HepG2 (cell line): ENCODE data around the gene HECTD4. TPM values are rescaled to one million over a fixed set of nuclear protein-coding genes. Genes with fewer than 3 reads are reported as not detected.

Experiments used
- ATAC-seq: fragments of 200-7000 bp; cut with Tn5 transposase; 3 replicates; pipeline ENCODE4 v1.9.1; 2020; ENCODE audit warnings: mild to moderate bottlenecking, moderate library complexity
- BruUV-seq: library from RNA; stranded (reverse); fragments of 400-500 nt; replicated peaks from 2 replicates; lab custom pipeline; 2021; lab: Mats Ljungman, UMichigan
- CTCF ChIA-PET: fragments of 300-600 bp; formaldehyde crosslinking; extraction: SDS; loops from one replicate; lab custom pipeline; 2021; ENCODE audit warnings: low total read pairs, inconsistent platforms, low intra/inter-chr PET ratio; lab: Yijun Ruan, JAX
- POLR2A ChIA-PET: fragments of 350-600 bp; sonication (Branson Sonifier 250); formaldehyde crosslinking; loops from one replicate; lab custom pipeline; 2020; ENCODE audit warnings: antibody characterized with exemption, inconsistent platforms; lab: Yijun Ruan, JAX
- DNase-seq: peaks from one replicate; pipeline ENCODE4 v3.0.0-alpha.2; 2015; ENCODE audit warnings: low spot score
- FAIRE-seq: peaks from 3 replicates; lab custom pipeline; 2011; peaks lifted over from hg19 to GRCh38; lab: Jason Lieb, UNC
- H2AFZ ChIP-seq: one replicate; pipeline ENCODE4 v1.6.1; 2011; ENCODE audit warnings: low read length, inconsistent platforms
- H3K27ac ChIP-seq: fragments of 300-600 bp; 3 replicates; pipeline ENCODE4 v1.8.0; 2011; ENCODE audit warnings: mixed run types, mild to moderate bottlenecking, mixed read lengths, low read length, inconsistent platforms; ENCODE audit not compliant: insufficient read depth; ENCODE audit errors: extremely low read length
- H3K27me3 ChIP-seq, 2 experiments: fragments of 200-600 bp in 1 of 2; 2 replicates in 1 of 2; 3 replicates in 1 of 2; pipeline versions ENCODE4 v1.6.0 to v1.8.0; 2011; ENCODE audit warnings: low read length in 2 of 2, mild to moderate bottlenecking in 2 of 2, moderate library complexity in 2 of 2, inconsistent platforms in 1 of 2; ENCODE audit not compliant: insufficient read depth in 2 of 2, control insufficient read depth in 1 of 2
- H3K36me3 ChIP-seq, 2 experiments: fragments of 200-600 bp in 1 of 2; replicated peaks in 1 of 2; 2 replicates in 1 of 2; 3 replicates in 1 of 2; pipeline versions ENCODE4 v1.5.1 to v1.8.0; 2011; ENCODE audit warnings: low read length in 2 of 2, inconsistent platforms in 1 of 2; ENCODE audit not compliant: insufficient read depth in 2 of 2, control insufficient read depth in 1 of 2
- H3K4me1 ChIP-seq: 2 replicates; pipeline ENCODE4 v1.5.1; 2012; ENCODE audit warnings: low read length, inconsistent platforms; ENCODE audit not compliant: insufficient read depth
- H3K4me2 ChIP-seq: 2 replicates; pipeline ENCODE4 v1.6.0; 2011; ENCODE audit warnings: low read depth, low read length, inconsistent platforms
- H3K4me3 ChIP-seq, 3 experiments: fragments of 200-600 bp in 1 of 3; sonication (generic), shearing (Covaris generic) in 1 of 3; replicated peaks in 1 of 3; 2 replicates each; pipeline ENCODE4 v1.5.1; 2011 to 2016; ENCODE audit warnings: low read length in 3 of 3, inconsistent platforms in 2 of 3, low read depth in 2 of 3, mild to moderate bottlenecking in 2 of 3, control low read depth in 1 of 3, mixed read lengths in 1 of 3; ENCODE audit not compliant: insufficient read depth in 1 of 3
- H3K79me2 ChIP-seq: one replicate; pipeline ENCODE4 v1.6.1; 2011; ENCODE audit warnings: low read length, inconsistent platforms; ENCODE audit not compliant: insufficient read depth
- H3K9ac ChIP-seq: 2 replicates; pipeline ENCODE4 v1.6.0; 2011; ENCODE audit warnings: mild to moderate bottlenecking, low read depth, low read length, inconsistent platforms; ENCODE audit not compliant: insufficient read depth
- H3K9me3 ChIP-seq: 2 replicates; pipeline ENCODE4 v1.5.1; 2012; ENCODE audit warnings: mild to moderate bottlenecking, low read length
- H4K20me1 ChIP-seq: 2 replicates; pipeline ENCODE4 v1.6.0; 2011; ENCODE audit warnings: inconsistent platforms, mild to moderate bottlenecking, low read length, moderate library complexity; ENCODE audit not compliant: insufficient read depth
- BRCA1 ChIP-seq: sonication (generic); formaldehyde crosslinking; IDR thresholded peaks from 2 replicates; pipeline ENCODE4 v1.4.0; 2020; ENCODE audit warnings: missing genetic modification reagents
- GTF2F1 ChIP-seq: fragments of 150-350 bp; IDR thresholded peaks from 2 replicates; pipeline ENCODE4 v1.6.1; 2014; ENCODE audit warnings: low read length
- MLLT10 ChIP-seq: sonication (generic); formaldehyde crosslinking; IDR thresholded peaks from 2 replicates; pipeline ENCODE4 v1.4.0; 2020; ENCODE audit warnings: missing genetic modification reagents
- NKX3-1 ChIP-seq: sonication (generic); formaldehyde crosslinking; IDR thresholded peaks from 2 replicates; pipeline ENCODE4 v1.5.0; 2020; ENCODE audit warnings: missing genetic modification reagents
- TRIM24 ChIP-seq: sonication (generic); formaldehyde crosslinking; IDR thresholded peaks from 2 replicates; pipeline ENCODE4 v1.8.0; 2022; ENCODE audit warnings: mild to moderate bottlenecking, missing genetic modification reagents
- ZNF24 ChIP-seq: fragments of 450-650 bp; IDR thresholded peaks from 2 replicates; pipeline ENCODE4 v1.6.1; 2017; ENCODE audit warnings: antibody characterized with exemption, mild to moderate bottlenecking
- WGBS: methylation state at CpG from one replicate; pipeline ENCODE4 v1.1.6; 2017; ENCODE audit warnings: low lambda C conversion rate; 5-methylcytosine and 5-hydroxymethylcytosine counted together
- in situ Hi-C: cut with HindIII; loops from 2 replicates; pipeline ENCODE4 v1.10.0; 2017; ENCODE audit warnings: low pct_unique_long_range_greater_than_20kb; ENCODE audit not compliant: extremely low pct_ligation_motif_present
- intact Hi-C: fragments of 100-400 bp; cut with micrococcal nuclease; formaldehyde crosslinking; loops from one replicate; pipeline ENCODE4 v1.10.0; 2022; ENCODE audit not compliant: unreplicated experiment
- polyA plus RNA-seq, 8 experiments: library from polyadenylated mRNA; depleted of rRNA in 3 of 8; stranded (reverse) in 7 of 8; unstranded in 1 of 8; fragments of >200 nt; fragmentation: Illumina TruSeq in 4 of 8; extraction: Trizol in 4 of 8; gene quantifications; 2 replicates each; pipeline versions ENCODE4 v1.2.1 to v1.2.3, GENCODE V29; 2011 to 2016; ENCODE audit warnings: low read depth in 4 of 8, missing spikeins in 1 of 8, mixed read lengths in 1 of 8; ENCODE audit not compliant: insufficient read depth in 1 of 8
- total RNA-seq, 5 experiments: library from RNA; depleted of rRNA; stranded (reverse); fragments of >200 nt; fragmentation: Illumina TruSeq; extraction: Trizol; gene quantifications; 2 replicates each; pipeline ENCODE4 v1.2.3, GENCODE V29; 2016; ENCODE audit warnings: low read depth in 1 of 5
- TF ChIP-seq, protein P1 (sequence below): sonication (generic); formaldehyde crosslinking; IDR thresholded peaks from 2 replicates; pipeline ENCODE4 v1.8.0; 2022; ENCODE audit warnings: mild to moderate bottlenecking, missing genetic modification reagents, moderate library complexity
- TF ChIP-seq, protein P2 (sequence below): sonication (generic); formaldehyde crosslinking; IDR thresholded peaks from 2 replicates; pipeline ENCODE4 v1.8.0; 2022; ENCODE audit warnings: missing genetic modification reagents, low read depth, mild to moderate bottlenecking, borderline replicate concordance
- TF ChIP-seq, protein P3 (sequence below): sonication (generic); formaldehyde crosslinking; IDR thresholded peaks from 2 replicates; pipeline ENCODE4 v1.8.0; 2022; ENCODE audit warnings: missing genetic modification reagents, mild to moderate bottlenecking, moderate library complexity, borderline replicate concordance
- TF ChIP-seq, protein P4 (sequence below): sonication (generic); formaldehyde crosslinking; IDR thresholded peaks from 2 replicates; pipeline ENCODE4 v1.5.1; 2020; ENCODE audit warnings: missing genetic modification reagents, mild to moderate bottlenecking, borderline replicate concordance

Gene HECTD4
- total and polyA plus RNA-seq, 2 of the 13 experiments (the other 11 are each of a cell fraction or from before 2014, with no cell fraction given): 9.0 to 11.4 TPM

DNA sequence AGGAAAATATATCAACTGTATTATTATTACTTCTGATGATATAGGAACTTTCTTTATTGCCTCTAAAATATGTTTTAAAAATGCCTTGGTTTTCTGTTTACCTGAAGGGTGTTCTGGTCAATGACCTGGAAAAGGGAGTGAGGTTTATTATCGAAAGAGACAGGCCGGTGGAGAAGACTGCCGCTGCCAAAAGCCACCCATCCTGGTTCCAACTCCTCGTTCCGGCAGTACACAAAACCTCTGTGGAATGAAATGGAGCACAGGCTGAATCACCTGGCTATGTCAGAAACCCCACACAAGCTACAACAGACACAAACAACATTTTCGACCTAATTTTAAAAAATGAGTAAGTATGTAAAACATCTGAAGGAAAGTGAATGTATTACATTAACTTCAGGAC is 73.6 kb downstream of the HECTD4 start:
- Histone ChIP-seq H3K27ac (no peak overlapping the region), H3K9me3 (no peaks in the 10 kb centered on the region), H3K36me3 (peaks cover 3 to 25% of the 10 kb centered on the region in 2 experiments; a peak in 4 of 5 replicates), H3K27me3 (no peaks in the 10 kb centered on the region), H2AFZ (no peak overlapping the region), H3K4me3 (no peak overlapping the region), H3K4me2 (no peak overlapping the region), H3K79me2 (no peaks in the 10 kb centered on the region), H3K4me1 (peaks cover 16% of the 10 kb centered on the region), H4K20me1 (no peaks in the 10 kb centered on the region), H3K9ac (no peak overlapping the region)
- ATAC-seq: no peak
- BruUV-seq: no TSS peak
- in situ Hi-C loops (no loop called here), intact Hi-C loops (no loop called here)
- no peak for DNase-seq
- WGBS: 88% methylated on average over 6 of the region's 6 CpGs
- POLR2A ChIA-PET: no interaction called here
- no peak for FAIRE-seq
- CTCF ChIA-PET: no interaction called here
- TF ChIP-seq BRCA1 (CRISPR knock-in tag) (no peak), MLLT10 (CRISPR knock-in tag) (no peak), ZNF24 (no peak), TRIM24 (CRISPR knock-in tag) (no peak), NKX3-1 (no peak)
- TF ChIP-seq, protein P1, sequence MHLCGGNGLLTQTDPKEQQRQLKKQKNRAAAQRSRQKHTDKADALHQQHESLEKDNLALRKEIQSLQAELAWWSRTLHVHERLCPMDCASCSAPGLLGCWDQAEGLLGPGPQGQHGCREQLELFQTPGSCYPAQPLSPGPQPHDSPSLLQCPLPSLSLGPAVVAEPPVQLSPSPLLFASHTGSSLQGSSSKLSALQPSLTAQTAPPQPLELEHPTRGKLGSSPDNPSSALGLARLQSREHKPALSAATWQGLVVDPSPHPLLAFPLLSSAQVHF: no peak
- TF ChIP-seq, protein P2, sequence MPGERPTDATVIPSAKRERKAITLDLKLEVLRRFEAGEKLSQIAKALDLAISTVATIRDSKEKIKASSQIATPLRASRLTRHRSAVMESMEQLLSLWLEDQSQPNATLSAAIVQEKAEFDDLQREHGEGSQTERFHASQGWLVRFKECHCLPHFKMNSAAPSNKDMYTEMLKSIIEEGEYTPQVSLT (CRISPR knock-in tag): no peak

DNA sequence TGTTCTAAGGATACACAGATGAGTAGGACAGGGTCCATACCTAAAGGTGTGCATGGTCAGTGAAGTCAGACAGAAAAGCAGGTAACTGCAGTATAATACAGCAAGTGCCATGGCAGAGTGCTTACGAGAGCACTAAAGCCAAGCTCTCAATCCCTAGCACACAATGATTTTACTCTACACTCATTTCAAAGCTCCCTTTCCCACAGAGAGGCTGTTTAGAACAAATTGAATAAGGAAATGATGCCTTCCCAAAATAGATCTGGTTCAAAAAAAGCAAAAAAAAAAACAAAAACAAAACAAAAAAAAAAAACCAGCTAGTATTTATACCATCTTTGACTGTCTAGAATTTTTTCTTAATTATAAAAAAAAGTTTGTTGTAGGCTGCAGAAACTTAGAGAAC is 74.1 kb downstream of the HECTD4 start:
- Histone ChIP-seq H3K4me2 (no peak overlapping the region), H4K20me1 (no peaks in the 10 kb centered on the region), H3K27me3 (no peaks in the 10 kb centered on the region), H3K27ac (no peak overlapping the region), H2AFZ (no peak overlapping the region), H3K4me1 (peaks cover 16% of the 10 kb centered on the region), H3K9me3 (no peaks in the 10 kb centered on the region), H3K4me3 (no peak overlapping the region), H3K79me2 (no peaks in the 10 kb centered on the region), H3K9ac (no peak overlapping the region), H3K36me3 (peaks cover 4 to 28% of the 10 kb centered on the region in 2 experiments; a peak in 4 of 5 replicates)
- BruUV-seq: no TSS peak
- WGBS: 100% methylated on average over 1 of the region's 1 CpG
- FAIRE-seq: no peak
- POLR2A ChIA-PET: no interaction called here
- in situ Hi-C loops (no loop called here), intact Hi-C loops (no loop called here)
- ATAC-seq: no peak
- no peak for DNase-seq
- CTCF ChIA-PET: no interaction called here
- TF ChIP-seq, protein P3, sequence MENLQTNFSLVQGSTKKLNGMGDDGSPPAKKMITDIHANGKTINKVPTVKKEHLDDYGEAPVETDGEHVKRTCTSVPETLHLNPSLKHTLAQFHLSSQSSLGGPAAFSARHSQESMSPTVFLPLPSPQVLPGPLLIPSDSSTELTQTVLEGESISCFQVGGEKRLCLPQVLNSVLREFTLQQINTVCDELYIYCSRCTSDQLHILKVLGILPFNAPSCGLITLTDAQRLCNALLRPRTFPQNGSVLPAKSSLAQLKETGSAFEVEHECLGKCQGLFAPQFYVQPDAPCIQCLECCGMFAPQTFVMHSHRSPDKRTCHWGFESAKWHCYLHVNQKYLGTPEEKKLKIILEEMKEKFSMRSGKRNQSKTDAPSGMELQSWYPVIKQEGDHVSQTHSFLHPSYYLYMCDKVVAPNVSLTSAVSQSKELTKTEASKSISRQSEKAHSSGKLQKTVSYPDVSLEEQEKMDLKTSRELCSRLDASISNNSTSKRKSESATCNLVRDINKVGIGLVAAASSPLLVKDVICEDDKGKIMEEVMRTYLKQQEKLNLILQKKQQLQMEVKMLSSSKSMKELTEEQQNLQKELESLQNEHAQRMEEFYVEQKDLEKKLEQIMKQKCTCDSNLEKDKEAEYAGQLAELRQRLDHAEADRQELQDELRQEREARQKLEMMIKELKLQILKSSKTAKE (CRISPR knock-in tag): no peak
- TF ChIP-seq, protein P4, sequence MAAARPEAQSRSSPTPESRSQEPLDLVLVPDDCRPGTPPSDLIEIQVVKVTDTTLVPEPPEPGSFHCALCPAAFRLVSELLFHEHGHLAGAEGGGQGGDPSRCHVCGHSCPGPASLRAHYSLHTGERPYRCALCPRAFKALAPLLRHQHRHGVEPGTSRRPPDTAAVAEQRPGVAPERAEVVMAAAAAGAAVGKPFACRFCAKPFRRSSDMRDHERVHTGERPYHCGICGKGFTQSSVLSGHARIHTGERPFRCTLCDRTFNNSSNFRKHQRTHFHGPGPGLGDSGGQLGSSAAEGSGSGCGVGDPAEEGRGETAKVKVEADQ (CRISPR knock-in tag): no peak
- TF ChIP-seq GTF2F1: no peak
